HG02973 (cell line): ENCODE results near the gene TRPM8.
"Not testable (repeated sequence)": the region's sequence is repeated elsewhere in the genome, so short reads cannot be mapped to it uniquely, and the experiment has no call there.

Source experiments
- ATAC-seq: cut with Tn5 transposase; IDR thresholded peaks from one replicate; pipeline ENCODE4 v1.9.1; 2021; ENCODE audit warnings: moderate library complexity; ENCODE audit not compliant: unreplicated experiment

Gene TRPM8

GRCh38 chr2:233935426-233935825, 18.3 kb downstream of the TRPM8 start:
- ATAC-seq: no peak

- no peak for ATAC-seq
Observed at GRCh38 chr2:233936089-233936488, 18.9 kb downstream of the TRPM8 start.

GRCh38 chr2:233938676-233939370, 21.6 kb downstream of the TRPM8 start:
- no peak for ATAC-seq

GRCh38 chr2:233940376-233941276, 23.5 kb downstream of the TRPM8 start:
- ATAC-seq: no peak

- ATAC-seq: no peak
Observed at GRCh38 chr2:233942731-233943130, 25.6 kb downstream of the TRPM8 start.

- no peak for ATAC-seq
Observed at GRCh38 chr2:233944269-233944668, 27.1 kb downstream of the TRPM8 start.

GRCh38 chr2:233944722-233945121, 27.5 kb downstream of the TRPM8 start:
- no peak for ATAC-seq

GRCh38 chr2:233945146-233945545, 28.0 kb downstream of the TRPM8 start:
- ATAC-seq: no peak

GRCh38 chr2:233950078-233950825, 33.1 kb downstream of the TRPM8 start:
- ATAC-seq: no peak

- ATAC-seq: no peak
Observed at GRCh38 chr2:233952335-233952734, 35.2 kb downstream of the TRPM8 start.

- no peak for ATAC-seq
Observed at GRCh38 chr2:233953087-233953801, 36.1 kb downstream of the TRPM8 start.

- ATAC-seq: no peak
Observed at GRCh38 chr2:233960203-233960602, 43.0 kb downstream of the TRPM8 start.

GRCh38 chr2:233961905-233962304, 44.7 kb downstream of the TRPM8 start:
- no peak for ATAC-seq

- no peak for ATAC-seq
Observed at GRCh38 chr2:233964581-233964980, 47.4 kb downstream of the TRPM8 start.

GRCh38 chr2:233965032-233965603, 47.9 kb downstream of the TRPM8 start:
- ATAC-seq: no peak

- not testable (repeated sequence) for ATAC-seq
Observed at GRCh38 chr2:233965646-233966045, 48.5 kb downstream of the TRPM8 start.

GRCh38 chr2:233966388-233966787, 49.2 kb downstream of the TRPM8 start:
- no peak for ATAC-seq

GRCh38 chr2:233967164-233967563, 50.0 kb downstream of the TRPM8 start:
- ATAC-seq: no peak

GRCh38 chr2:233968556-233968955, 51.4 kb downstream of the TRPM8 start:
- ATAC-seq: no peak

GRCh38 chr2:233972460-233972859, 55.3 kb downstream of the TRPM8 start:
- not testable (repeated sequence) for ATAC-seq
